Measurements from ENCODE around the gene DNAJA3. TPM values are rescaled to one million over a fixed set of nuclear protein-coding genes. Genes with fewer than 3 reads are reported as not detected.

DNAJA3 gene
- total and polyA plus RNA-seq, 8 donors, result 29.0 to 53.5 (median 35.6) TPM

DNA sequence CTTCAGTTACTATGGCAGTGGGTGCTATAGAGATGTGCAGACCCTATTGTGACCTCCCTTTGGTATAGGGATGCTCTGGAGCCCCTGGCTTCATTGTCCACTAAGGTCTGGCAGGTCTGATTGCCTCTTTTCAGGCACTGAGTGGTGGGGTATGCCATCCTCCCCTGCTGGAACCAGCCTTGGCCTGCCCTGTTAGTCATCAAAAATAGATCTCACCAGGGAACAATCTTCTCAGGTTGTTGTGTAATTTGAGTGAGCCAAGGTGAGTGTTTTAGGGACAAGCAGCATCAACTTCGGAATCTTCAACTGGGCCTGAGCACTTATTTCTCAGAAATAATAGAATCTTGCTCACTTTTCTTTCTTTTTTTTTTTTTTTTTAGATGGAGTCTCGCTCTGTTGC, 70.1 kb downstream of the DNAJA3 start:
- ATAC-seq (no peak), DNase-seq (no peak)
- Histone ChIP-seq H3K4me3 (no peak overlapping the region), H3K4me1 (peaks cover 8 to 23% of the 10 kb centered on the region in 2 donors), H3K27me3 (no peaks in the 10 kb centered on the region), H3K27ac (peak overlapping the region in 1 of 2 donors; percentile 6), H3K9me3 (no peaks in the 10 kb centered on the region), H3K36me3 (peaks cover 0 to 26% of the 10 kb centered on the region in 2 donors)
- intact Hi-C loops (cut with DNase I), result no loop called here
- TF ChIP-seq, protein P1, sequence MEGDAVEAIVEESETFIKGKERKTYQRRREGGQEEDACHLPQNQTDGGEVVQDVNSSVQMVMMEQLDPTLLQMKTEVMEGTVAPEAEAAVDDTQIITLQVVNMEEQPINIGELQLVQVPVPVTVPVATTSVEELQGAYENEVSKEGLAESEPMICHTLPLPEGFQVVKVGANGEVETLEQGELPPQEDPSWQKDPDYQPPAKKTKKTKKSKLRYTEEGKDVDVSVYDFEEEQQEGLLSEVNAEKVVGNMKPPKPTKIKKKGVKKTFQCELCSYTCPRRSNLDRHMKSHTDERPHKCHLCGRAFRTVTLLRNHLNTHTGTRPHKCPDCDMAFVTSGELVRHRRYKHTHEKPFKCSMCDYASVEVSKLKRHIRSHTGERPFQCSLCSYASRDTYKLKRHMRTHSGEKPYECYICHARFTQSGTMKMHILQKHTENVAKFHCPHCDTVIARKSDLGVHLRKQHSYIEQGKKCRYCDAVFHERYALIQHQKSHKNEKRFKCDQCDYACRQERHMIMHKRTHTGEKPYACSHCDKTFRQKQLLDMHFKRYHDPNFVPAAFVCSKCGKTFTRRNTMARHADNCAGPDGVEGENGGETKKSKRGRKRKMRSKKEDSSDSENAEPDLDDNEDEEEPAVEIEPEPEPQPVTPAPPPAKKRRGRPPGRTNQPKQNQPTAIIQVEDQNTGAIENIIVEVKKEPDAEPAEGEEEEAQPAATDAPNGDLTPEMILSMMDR (IDR thresholded peaks at IDR 0.05), result no peak

DNA sequence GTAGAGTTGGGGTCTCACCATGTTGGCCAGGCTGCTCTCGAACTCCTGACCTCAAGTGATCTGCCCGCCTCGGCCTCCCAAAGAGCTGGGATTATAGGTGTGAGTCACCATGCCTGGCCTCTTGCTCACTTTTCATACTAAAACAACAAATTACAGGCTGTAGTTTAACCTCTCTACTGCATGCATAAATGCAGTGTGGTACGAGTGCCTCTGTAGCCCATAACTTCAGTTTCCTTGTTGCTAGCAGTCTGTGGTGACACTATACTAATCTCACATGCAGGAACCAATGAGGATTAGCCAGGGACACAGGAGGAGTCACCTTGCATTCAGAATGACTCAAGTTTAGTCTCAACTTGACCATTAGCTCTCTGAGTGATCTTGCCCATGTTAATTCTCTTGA, 70.6 kb downstream of the DNAJA3 start:
- Histone ChIP-seq H3K4me1 (peaks cover 13 to 27% of the 10 kb centered on the region in 2 donors), H3K9me3 (no peaks in the 10 kb centered on the region), H3K27ac (no peak overlapping the region), H3K27me3 (no peaks in the 10 kb centered on the region), H3K36me3 (peaks cover 0 to 26% of the 10 kb centered on the region in 2 donors), H3K4me3 (no peak overlapping the region)
- DNase-seq (no peak), ATAC-seq (no peak)
- intact Hi-C loops (cut with DNase I), result no loop called here
- TF ChIP-seq, protein P1 (IDR thresholded peaks at IDR 0.05), result no peak

DNA sequence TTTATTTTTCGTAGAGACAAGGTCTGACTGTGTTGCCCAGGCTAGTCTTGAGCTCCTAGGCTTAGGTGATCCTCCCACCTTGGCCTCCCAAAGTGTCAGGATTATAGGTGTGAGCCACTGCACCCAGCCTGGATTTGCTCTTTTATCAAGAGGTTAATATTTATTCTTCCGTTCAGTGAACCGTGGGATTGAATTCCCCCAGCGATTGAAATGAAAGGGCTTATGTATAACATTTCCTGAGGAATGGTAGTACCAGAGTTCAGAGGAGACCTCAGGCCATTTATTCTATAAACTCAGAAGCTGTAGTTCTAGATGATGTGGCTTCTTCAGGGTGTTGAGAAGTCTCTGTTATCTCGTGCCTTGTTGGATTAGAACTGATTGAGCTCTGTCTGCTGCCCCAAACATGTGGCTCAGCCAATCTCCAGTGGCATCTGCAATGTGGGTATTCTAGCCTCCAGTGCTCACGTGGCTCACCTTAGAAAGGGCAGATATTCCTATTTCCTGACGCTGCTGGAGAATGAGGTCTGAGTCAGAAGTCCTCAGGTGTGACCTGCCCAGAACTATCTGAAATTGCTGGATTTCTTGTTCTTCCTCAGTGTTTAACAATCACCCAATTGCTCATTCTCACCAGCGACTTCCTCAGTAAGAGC, 73.0 kb downstream of the DNAJA3 start:
- Histone ChIP-seq H3K36me3 (peaks cover 0 to 22% of the 10 kb centered on the region in 2 donors), H3K27me3 (no peaks in the 10 kb centered on the region), H3K27ac (no peak overlapping the region), H3K4me3 (no peak overlapping the region), H3K9me3 (no peaks in the 10 kb centered on the region), H3K4me1 (peaks cover 16 to 39% of the 10 kb centered on the region in 2 donors)
- ATAC-seq (no peak), DNase-seq (no peak)
- TF ChIP-seq, protein P1 (IDR thresholded peaks at IDR 0.05), result no peak
- intact Hi-C loops (cut with DNase I), result no loop called here

DNA sequence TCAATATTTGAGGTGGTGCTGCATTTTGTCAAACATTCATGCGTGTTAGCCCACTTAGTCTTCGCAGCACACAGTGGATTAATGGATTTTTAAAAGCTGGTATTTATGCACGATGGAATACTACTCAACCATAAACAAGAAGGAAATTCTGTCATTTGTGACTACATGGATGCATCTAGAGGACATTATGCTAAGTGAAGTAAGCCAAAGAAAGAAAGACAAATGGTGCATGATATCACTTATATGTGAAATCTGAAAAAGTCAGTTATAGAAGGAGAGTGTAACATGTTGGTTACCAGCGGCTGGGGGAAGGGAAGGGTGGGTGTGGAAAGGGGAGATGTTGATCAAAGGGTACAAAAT, 73.5 kb downstream of the DNAJA3 start:
- ATAC-seq (no peak), DNase-seq (no peak)
- peaks cover 16 to 43% of the 10 kb centered on the region in 2 donors for H3K4me1 ChIP-seq
- H3K9me3 ChIP-seq, result no peaks in the 10 kb centered on the region
- TF ChIP-seq, protein P1 (IDR thresholded peaks at IDR 0.05), result no peak
- no peak overlapping the region for H3K4me3 ChIP-seq
- intact Hi-C loops (cut with DNase I), result no loop called here
- no peak overlapping the region for H3K27ac ChIP-seq
- H3K36me3 ChIP-seq, result peaks cover 0 to 22% of the 10 kb centered on the region in 2 donors
- no peaks in the 10 kb centered on the region for H3K27me3 ChIP-seq

DNA sequence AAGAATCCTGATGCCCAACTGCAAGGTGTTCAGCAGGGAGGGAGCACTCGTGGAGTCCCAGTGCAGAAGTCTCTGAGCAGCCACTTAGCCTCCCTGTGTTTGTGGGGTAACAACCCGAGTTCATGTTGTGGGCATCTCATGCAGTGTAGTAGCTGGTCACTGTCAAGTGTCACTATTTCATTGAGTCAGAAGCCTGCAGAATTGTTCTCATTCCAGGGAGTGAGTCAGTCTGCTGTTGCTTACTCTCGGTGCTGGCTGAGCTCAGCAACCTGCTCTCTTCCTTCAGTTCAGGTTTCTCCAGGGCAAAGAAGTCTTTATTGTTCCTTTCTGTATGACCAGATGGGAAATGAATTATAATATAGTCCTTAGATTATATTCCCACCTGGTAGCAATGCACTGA, 74.6 kb downstream of the DNAJA3 start:
- ATAC-seq, result peak; percentile 92
- intact Hi-C loops (cut with DNase I), result no loop called here

More for the DNA sequence above, 74.6 kb downstream of the DNAJA3 start:
- Histone ChIP-seq H3K4me3 (no peak overlapping the region), H3K36me3 (peaks cover 0 to 22% of the 10 kb centered on the region in 2 donors), H3K27me3 (no peaks in the 10 kb centered on the region), H3K27ac (peak overlapping the region; percentile 34 to 40), H3K9me3 (no peaks in the 10 kb centered on the region), H3K4me1 (peaks cover 16 to 43% of the 10 kb centered on the region in 2 donors)
- TF ChIP-seq, protein P1 (IDR thresholded peaks at IDR 0.05), result no peak
- no peak for DNase-seq
